ENCODE data around the gene HNRNPUL1. TPM values are rescaled to one million over a fixed set of nuclear protein-coding genes. Genes with fewer than 3 reads are reported as not detected.

Gene HNRNPUL1
- total and polyA plus RNA-seq, 2 of the 8 experiments (the other 6 are each of a cell fraction or from before 2014, with no cell fraction given), result 99.5 to 264 TPM

DNA sequence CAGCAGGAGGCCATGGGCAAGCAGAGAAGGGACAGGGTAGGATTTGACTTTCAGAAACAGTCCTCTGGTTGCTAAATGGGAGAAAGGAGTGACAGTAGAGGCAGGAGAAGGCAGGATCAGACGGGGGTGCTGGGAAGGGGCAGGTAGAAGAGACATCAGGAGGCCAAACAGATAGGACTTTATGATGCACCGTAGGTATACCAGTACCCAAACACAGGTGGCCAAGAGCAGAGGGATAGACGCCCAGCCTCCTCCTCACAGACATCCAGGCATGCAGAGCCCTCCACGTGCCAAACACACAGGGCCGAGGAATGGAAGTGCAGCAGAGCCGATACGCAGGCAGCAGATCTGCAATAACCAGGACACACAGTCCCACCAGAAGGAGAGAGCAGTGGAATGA, 46.4 kb upstream of the HNRNPUL1 start (continued):
- TF ChIP-seq, protein P1, sequence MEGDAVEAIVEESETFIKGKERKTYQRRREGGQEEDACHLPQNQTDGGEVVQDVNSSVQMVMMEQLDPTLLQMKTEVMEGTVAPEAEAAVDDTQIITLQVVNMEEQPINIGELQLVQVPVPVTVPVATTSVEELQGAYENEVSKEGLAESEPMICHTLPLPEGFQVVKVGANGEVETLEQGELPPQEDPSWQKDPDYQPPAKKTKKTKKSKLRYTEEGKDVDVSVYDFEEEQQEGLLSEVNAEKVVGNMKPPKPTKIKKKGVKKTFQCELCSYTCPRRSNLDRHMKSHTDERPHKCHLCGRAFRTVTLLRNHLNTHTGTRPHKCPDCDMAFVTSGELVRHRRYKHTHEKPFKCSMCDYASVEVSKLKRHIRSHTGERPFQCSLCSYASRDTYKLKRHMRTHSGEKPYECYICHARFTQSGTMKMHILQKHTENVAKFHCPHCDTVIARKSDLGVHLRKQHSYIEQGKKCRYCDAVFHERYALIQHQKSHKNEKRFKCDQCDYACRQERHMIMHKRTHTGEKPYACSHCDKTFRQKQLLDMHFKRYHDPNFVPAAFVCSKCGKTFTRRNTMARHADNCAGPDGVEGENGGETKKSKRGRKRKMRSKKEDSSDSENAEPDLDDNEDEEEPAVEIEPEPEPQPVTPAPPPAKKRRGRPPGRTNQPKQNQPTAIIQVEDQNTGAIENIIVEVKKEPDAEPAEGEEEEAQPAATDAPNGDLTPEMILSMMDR (IDR thresholded peaks at IDR 0.05; ENCODE audit: control extremely low read depth in 1 of 3, insufficient read depth in 1 of 3, low read depth in 1 of 3, low read length in 3 of 3), result no peak
- TF ChIP-seq JUN (IDR thresholded peaks at IDR 0.05; ENCODE audit: low read depth, low read length), result no peak
